22Rv1 (cell line): ENCODE results near the gene KANK4.

Experiments
- CTCF ChIP-seq: fragments of 450-650 bp; IDR thresholded peaks from 2 replicates; pipeline ENCODE4 v1.5.1; 2017; ENCODE audit warnings: mild to moderate bottlenecking
- ZFX ChIP-seq: fragments of 450-650 bp; IDR thresholded peaks from 2 replicates; pipeline ENCODE4 v1.6.1; 2017; ENCODE audit warnings: antibody characterized with exemption, borderline replicate concordance

GRCh38 chr1:62269851-62270495 lies 49.3 kb downstream of the KANK4 start:
- TF ChIP-seq CTCF: no peak
- no peak for TF ChIP-seq ZFX
